Amniotic stem cell (primary cell): ENCODE measurements around the gene TMED1.

Experiments
- DNase-seq: peaks from one replicate; lab custom pipeline; 2025; lab: John Stamatoyannopoulos, UW

The TMED1 gene

DNA sequence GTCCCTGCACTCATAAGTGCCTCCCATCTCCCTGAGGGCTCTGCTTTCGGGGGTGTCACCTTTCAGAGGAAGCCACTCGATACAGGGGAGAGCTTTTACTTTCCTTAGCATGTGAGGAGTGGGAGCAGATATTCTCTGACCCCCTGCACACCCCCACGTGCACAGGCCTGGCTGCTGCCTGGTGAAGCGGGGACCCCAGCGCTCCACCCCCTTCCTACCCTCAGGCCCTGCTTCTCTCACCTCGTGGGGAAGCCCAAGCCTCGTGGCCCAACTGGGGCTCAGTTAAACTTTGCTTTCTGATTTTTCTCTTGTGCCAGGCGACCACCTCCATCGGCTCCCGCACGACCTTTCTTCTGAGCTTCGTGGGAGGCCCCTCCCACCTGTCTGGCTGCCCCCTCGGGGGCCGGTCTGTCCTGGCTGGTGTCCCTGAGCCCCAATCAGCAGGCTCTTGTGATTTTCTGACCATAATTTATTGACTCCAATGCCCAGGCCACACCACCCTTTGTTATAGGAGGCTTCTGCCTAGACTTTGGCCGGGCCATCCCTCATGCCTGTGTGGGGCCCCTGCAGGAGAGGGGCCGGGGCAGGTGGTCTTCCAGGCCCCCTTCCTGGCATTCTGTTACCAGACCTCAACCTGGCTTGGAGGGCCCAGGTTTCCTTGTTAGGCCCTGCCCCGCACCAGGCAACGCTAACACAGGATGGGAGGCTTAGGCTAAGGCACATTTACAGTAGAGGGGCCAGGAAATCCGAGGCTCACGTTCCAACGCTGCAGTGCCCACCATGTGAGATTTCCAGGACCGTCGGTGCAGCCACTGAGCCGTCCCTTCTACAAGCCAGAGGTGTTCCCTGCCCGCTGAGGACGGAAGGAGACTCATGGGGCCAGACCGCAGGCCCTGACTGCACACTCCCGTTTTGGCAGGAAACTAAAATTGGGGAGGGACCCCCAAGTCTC is 3.7 kb downstream of the TMED1 start:
- DNase-seq = no peak

DNA sequence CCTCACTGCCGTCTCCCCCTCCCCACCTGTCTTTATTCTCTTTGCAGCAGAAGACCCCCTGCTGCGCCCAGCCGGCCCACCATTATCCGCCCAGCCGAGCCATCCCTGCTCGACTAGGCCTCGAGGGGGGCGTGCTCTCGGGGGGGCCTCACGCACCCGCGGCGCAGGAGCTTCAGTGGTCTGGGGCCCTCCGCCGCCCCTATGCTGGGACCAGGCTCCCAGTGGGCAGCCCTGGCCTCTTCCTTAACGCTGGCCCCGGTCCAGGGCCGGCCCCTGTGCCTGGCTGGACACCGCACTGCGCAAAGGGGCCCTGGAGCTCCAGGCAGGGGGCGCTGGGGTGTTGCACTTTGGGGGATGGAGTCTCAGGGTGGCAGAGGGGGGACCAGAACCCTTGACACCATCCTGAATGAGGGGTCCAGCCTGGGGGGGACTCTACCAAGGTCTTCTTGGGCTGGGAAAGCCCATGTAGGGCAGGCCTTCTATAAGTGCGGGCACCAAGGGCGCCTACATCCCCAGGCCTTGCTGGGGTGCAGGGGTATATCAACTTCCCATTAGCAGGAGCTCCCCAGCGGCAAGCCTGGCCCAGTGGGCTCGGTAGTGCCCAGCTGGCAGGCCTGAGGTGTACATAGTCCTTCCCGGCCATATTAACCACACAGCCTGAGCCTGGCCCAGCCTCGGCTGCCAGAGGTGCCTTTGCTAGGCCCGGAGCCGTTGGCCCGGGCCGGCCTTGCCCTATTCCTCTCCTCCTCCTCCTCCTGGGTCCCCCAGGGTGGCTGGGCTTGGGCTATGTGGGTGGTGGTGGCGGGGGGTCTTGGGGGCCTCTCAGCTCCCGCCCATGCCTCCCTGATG is 4.9 kb downstream of the TMED1 start:
- DNase-seq = no peak

DNA sequence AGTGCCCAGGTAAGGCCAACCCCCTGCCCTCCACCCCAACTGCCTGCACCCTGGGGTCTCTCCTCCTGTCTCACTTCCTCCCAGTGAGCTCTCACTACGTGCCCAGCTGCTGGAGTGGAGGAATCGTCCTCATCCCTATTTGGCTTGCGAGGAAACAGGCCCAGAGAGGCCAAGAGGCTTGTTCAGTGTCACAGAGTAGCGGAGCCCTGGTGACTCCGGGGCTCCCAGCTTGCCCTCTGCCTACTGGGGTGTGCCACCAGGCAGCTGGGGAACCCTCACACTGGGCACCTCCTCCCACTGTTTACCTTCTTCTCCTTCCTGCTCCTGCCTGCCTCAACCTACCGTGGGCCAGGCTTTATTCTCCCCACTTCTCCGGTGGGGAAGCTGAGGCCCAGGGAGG is 5.6 kb downstream of the TMED1 start:
- DNase-seq = no peak

DNA sequence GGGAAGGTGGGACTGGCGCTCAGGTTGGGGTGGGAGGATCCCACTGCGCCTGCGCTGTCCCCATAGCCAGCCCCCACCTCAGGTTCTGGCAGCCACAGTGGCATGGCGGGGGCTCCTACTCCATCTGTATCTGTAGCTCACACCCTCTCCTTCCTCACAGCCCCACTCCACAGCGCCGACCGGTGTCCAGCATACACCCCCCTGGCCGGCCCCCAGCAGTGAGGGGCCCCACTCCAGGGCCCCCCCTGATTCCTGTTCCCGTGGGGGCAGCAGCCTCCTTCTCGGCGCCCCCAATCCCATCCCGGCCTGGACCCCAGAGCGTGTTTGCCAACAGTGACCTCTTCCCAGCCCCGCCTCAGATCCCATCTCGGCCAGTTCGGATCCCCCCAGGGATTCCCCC is 6.0 kb downstream of the TMED1 start:
- DNase-seq = no peak

DNA sequence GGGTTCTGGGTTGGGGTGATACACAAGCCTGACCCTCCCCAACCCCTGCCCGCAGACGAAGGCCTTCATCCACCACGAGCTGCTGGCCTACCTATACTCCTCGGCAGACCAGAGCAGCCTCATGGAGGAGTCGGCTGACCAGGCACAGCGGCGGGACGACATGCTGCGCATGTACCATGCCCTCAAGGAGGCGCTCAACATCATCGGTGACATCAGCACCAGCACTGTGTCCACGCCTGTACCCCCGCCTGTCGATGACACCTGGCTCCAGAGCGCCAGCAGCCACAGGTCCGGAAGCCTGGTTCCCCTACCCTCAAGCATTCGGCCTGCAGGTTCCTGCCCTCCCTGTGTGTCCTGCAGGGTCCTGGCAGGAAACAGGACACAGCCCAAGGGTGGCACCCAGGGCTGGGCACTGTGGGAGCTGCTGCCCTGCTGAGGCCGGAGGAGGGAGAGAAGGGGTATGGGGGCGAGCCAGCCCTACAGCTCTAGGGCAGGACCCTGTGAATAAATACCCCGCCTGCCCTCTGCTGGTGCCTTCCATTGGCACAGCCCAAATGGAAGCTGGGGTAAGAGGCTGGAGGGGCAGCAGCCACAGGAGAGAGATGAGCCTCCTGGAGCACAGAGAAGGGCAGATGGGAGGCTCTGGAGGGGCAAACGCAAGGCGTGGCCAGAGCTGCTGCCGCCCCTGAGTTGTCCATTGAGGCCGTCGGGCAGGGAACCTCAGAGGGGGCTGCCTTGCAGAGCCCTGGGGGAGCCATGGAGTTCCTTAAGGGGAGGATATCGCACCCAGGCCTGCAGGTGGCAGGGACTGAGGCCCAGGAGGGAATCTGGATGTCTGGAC is 6.8 kb downstream of the TMED1 start:
- no peak for DNase-seq

DNA sequence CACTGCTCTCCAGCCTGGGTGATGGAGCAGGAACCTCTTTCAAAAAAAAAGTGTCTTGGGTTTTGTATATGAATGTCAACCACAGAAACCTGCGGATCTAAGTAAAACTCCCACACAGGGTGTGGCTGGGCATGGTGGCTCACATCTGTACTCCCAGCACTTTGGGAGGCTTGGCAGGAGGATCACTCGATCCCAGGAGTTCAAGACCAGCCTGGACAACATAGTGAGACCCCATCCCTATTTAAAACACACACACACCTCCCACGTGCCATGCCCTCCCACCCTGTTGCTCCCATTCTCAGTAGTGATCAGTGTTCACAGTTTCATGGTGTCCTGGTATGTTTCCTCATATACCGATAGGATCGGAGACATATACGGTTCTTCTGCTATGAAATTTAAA is 9.2 kb downstream of the TMED1 start:
- no peak for DNase-seq

DNA sequence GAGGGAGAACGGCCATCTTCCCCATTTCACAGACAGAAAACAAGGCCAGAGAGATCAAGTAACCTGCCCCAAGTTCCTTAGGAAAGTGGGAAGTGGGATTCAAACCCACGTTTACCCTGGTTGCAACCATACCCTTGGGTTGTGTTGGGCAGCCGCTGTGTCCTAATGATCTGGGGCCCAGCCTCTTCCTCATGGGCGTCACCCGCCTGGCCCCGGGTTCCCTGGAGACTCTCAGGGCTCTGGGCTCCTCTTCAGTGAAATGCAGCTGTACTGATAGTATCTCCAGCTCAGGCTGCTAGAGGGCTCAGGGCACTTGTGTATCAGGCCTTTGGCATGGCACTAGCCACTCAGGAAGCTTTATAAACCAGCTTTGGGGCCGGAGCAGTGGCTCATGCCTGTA is 9.8 kb downstream of the TMED1 start:
- no peak for DNase-seq

DNA sequence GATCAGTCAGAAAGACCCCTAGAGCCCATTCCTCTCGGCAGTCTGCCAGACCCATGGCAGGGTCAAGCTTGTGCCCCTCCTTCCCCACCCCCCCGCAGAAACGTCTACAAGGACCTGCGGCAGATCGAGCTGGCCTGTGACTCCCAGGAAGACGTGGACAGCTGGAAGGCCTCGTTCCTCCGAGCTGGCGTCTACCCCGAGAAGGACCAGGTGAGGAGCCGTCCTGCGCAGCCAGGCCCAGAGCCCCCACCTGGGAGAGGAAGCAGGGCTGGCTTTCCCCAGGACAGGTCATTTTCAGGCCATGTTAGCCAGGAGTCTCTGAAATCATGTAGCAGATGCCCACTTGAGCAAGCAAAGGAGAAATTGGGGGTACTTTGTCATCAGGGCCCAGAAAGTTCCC is 12.3 kb downstream of the TMED1 start:
- DNase-seq = no peak

DNA sequence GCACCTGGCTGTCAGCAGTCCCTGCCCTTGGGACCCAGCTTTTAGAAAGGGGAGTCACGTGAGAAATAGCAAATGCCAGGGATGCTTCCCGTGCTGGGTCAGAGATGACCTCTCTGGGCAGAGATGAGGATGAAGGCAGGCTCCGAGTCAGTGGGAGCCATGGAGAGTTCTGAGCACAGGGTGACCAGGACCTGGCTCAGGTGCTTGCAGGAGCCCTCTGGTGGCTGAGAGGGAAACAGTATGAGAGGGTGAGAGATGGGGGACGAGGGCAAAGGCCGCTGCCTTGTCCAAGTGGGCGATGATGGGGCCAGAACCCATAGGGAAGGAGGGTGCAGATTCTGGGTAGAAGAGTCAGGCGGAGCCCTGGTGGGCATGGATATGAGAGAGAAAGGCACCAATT is 15.8 kb downstream of the TMED1 start:
- no peak for DNase-seq

DNA sequence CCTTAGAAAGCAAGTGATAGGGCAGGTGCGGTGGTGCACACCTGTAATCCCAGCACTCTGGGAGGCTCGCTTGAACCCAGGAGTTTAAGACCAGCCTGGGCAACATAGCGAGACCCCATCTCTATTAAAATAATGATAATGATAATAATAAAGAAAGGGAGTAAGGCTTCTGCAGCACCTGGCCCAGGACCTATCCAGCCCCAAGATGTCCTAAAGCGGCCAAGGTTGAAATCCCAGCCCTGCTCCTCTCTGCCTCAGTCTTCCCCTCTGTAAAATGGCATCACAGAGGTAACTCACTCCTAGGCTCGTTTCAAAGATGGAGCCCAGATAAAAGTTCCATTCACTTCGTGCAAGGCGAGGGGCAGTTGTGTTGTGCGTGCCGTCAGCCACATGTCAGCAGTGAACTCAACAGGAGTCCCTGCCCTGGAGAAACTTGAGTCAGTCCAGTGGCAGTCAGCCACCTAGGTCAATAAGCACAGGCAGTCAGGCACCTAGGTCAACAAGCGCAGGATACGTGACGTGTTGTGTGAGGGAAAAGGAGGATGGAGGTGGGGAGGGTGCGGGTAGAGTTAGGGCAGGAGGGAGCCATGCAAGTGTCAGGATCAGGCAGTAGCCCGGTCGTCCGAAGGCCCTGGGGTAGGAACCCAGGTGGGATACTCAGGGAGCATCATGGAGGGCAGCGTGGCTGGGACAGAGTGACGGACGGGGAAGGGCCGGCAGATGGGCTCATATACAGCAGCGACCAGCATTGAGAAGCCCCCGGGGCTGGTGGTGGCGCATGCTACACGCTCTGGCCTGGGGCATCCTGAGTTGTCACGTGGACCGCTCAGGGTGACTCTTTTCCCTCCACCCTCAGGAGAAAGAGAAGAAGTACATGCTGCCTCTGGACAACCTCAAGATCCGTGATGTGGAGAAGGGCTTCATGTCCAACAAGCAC is 16.6 kb downstream of the TMED1 start:
- DNase-seq = no peak

DNA sequence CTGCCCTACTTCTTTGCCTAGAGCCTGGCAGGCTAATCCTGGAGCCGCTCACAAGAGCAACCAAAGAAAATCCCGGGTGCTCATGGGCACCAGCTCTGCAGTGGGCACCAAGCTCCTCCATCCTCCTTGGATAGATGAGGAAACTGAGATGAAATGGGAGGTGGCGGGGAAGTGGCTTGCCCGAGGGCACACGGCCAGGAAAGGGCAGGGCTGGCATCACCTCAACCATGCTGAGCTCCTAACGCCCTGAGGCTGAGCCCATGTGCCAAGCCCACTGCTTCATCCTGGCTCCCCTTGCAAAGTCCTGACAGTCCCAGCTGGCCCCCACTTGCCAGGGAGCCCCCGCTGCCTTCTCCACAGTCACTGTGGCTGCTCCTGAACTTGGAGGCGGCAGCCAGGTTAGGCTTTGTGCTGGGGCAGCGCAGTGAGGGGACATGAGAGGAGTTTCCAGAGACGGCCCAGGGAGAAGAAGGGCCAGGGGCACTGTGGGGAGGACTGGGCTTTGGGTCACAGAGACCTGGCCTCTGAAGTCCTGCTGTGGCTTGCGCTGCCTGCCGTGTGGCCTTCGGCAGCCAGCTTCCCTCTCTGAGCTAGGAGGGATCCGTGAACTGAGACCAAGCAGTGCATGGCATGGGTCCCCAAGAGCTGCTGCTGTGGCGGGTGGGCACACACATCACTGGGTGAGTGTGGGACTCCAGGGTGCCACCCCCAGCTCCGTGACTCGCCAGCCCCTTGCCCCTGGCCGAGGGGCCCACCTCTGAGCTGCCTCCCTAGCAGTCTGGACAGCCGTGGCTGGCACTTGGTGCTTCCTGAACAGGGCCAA is 17.5 kb downstream of the TMED1 start:
- no peak for DNase-seq

DNA sequence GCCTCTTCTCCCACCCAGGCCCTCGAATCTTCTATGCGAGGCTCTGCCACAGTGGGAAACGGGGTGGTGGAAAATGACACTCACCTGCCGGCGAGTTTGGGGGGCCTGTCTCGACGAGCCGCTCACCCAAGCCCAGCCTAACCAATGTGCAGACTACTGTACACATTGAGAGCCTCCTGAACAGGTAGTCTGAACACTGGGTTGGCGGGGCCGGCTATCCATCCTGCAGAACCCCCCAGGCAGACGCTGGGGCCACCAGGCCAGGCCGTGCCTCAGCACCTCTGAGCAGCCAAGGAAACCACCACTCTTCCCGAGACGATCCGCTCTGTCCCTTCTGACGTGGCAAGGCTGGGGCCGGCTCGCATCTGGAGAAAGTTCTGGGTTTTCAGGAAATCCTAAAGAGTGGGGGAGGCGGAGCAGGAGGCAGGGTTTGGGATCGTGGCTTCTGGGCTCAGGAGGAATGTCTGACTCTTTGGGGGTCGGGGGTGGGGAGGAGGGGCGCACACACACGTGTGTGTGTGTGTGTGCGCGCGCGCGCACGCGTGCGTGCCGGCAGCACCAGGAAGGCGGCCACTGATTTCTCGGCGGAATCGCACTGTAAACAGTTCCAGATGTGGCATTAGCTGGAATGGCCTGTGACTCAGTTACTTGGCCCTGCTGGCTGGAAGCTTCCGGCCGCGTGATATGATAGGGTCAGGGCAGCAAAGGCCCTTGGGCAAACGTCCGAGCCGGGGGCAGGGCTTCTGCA is 18.5 kb downstream of the TMED1 start:
- DNase-seq = peak; percentile 91

DNA sequence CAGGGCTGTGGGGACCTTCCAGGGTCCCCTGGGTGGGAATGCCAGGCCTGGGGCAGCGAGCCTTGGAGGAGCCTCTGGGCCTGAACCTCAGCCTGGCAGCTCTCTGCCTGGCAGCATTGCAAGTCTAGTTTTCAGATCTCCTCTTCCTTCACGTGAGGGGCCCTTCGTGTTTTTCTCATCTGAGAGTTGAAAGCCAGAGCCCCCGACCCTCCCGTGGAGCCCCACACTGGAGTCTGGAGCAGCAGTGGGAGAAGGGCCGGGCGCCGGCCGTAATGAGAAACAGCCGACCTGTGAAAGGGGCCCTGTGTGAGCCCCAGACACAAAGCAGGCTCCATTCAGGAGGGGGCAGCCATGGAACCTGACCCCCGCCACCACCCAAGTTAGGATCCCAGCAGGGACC is 19.3 kb downstream of the TMED1 start:
- DNase-seq = no peak

DNA sequence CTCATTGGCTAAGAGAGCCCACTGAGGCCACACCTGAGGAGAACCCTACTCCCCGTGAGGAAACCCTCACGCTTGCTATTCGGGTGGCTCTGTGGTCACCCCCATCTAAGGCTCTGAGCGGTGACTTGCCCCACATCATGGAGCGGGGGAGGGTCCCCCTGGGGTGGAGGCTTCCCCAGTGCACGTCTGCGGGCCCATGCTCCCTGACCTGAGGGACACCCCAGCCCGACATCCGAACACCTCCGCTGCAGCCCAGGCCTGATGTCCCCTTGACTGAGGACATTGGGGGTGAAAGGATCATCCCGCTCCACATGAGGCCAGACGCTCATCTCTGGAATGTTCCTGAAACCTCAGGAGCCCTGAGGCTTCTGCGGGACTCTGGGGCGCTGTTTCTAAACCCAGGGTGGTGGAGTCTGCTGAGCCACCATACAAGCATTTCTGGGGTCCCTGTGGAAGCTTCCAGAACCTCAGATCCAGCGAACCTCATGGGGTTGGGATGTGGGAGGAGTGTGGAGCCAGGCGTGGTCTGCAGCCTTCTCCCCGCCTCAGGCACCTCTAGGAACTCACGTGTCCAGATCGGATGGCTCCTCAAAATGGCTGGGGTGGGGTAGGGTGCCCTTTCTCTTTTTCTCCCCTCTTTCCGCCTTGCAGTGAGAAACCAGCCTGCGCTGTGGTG is 19.9 kb downstream of the TMED1 start:
- no peak for DNase-seq

DNA sequence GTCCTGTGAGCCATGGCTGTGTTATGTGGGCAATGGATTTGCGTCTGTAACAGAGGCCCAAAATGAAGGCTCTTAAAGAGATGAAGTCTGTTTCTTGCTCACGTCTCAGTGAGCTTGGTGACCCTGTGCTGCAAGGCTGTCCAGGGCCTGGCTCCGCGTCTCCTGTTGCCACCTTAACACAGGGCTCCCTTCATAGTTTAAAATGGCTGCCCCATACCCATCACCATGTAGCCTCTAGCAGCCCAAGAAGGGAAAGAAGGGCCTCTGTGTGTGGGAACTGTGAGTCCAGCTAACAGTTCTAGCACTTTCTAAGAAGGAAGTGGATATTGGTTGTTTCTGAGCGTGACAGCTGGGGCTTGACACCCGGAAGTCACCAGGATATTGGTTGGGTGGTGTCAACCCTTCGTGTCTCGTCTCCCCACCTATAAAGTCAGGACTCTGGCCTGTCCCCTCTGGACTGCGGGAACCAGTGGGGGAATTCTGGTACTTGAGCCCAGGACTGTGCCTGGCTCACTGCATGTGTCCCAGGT is 20.9 kb downstream of the TMED1 start:
- no peak for DNase-seq

DNA sequence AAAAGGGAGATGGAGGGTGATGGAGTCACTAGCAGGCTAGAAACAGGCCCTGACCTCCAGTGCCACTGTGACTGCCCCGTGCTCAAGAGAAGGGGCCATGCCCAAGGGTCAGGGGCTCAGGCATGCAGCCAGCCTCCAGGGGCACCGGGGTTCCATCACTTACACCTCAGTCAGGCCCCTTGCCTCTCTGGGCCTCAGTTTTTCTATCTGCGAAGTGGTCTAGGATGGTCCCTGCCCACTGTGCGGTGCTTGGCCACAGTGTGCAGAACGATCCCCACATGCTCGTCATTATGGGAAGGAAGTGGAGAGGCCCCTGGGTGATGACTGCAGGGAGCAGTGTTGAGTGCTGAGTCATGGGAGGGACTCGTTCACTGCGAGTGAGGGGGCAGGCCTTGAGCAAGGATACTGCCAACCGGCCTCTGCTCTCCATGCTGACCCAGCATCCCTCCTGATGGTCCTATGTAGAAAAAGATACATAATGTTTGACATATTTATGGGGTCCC is 23.1 kb downstream of the TMED1 start:
- peak; percentile 86 for DNase-seq

DNA sequence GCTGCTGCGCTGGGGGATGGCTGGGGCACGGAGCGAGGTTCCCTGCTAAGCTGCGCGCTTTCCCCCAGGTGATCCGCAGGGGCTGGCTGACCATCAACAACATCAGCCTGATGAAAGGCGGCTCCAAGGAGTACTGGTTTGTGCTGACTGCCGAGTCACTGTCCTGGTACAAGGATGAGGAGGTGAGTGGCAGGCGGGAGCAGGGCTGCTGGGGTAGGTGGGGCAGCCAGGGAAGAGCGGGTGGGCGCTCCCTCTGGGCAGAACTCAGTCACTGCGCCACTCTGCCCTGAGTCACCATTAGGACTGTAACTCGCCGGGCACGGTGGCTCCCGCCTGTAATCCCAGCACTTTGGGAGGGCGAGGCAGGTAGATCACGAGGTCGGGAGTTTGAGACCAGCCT is 23.8 kb downstream of the TMED1 start:
- no peak for DNase-seq

DNA sequence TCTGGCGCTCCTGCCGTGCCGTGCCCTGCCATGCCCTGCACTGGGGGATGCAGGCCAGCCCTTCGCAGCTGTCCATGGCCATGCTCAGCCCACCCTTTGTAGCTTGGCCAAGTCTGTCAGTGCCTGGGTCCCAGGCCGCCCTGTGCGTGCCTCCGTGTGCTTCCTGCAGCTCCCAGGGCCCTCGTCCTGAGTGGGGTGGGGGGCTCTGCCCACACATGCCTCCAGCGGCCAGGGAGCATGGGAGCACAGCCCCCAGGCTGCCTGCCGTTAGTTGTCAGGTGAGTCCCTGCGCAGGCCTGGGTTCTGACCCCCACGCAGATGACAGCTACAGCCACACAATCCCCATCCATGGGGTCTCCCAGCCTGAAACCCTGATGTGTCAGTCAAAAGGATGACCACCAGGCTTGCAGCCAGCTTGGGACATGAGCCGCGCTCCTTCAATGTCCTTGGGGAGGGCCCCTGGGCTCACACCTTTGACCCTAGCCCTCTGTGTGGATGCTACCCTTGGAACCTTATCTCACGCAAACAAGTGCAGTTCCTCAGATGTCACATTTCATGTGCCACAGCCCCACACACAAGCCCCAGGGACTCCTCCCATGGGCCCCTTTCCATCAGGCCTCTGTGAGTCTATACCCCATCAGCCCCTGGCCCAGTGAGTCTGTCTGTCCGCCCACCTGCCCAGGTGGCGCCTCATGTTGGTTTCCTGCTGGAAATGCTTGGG is 24.5 kb downstream of the TMED1 start:
- DNase-seq = no peak
